Endothelial cell of hepatic sinusoid (primary cell): ENCODE results near the gene ADAM22.

Source experiments
- in situ Hi-C: cut with HindIII; loops from 2 replicates; pipeline ENCODE4 v1.10.0; 2017; ENCODE audit warnings: low sequenced_read_pairs

Gene ADAM22

GRCh38 chr7:88105231-88105630 is 171.2 kb downstream of the ADAM22 start:
- in situ Hi-C loops, result no loop called here

- in situ Hi-C loops, result no loop called here
Observed at GRCh38 chr7:88106434-88106833, 172.4 kb downstream of the ADAM22 start.

DNA sequence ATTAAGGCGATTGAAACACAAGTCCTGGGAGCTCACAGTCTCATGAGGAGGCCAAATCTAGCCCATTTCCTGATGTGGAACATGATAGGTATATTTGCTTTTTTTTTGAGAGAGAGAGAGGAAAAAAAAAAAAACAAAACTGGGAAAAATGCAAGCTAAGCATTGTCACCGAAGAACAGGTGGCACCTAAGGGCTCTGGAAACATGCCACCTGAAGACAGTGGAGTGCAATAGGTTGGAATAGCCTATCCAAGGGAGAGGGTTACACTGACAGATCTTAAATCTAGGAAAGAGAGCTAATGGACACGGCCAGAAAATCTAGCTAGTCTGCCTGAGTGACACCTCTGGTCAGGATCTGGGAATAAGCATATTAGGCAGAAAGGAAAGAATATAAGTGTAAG is 175.6 kb downstream of the ADAM22 start:
- in situ Hi-C loops, result no loop called here

DNA sequence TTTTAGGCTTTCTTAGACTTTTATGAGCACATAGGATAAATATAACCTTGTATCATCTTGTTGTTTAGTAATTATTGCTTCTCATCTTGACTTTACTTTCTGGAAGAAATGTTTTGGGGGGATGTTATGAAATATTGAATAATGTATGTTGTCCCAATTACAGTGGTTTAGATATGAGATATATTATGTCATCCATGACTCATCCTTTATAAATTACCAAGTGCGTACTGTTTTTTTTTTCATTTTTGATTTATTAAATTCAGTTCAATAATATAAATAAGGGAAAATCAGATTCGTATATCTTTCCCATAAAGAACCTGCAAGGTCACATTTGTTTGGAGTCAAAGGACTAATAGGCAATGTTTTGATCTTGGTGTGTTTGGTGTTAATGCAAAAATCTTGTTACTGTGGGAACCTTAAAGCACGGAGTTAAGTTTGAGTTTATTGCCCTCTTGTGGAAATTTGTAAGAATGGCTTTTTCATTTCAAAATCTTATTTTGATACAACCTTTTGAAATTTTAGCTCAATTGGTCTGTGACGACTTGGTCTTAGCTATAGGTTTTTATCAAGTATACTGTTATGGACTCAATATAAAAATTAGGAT is 177.2 kb downstream of the ADAM22 start:
- in situ Hi-C loops, result no loop called here

- in situ Hi-C loops, result no loop called here
Observed at GRCh38 chr7:88111954-88112471, 178.0 kb downstream of the ADAM22 start.

DNA sequence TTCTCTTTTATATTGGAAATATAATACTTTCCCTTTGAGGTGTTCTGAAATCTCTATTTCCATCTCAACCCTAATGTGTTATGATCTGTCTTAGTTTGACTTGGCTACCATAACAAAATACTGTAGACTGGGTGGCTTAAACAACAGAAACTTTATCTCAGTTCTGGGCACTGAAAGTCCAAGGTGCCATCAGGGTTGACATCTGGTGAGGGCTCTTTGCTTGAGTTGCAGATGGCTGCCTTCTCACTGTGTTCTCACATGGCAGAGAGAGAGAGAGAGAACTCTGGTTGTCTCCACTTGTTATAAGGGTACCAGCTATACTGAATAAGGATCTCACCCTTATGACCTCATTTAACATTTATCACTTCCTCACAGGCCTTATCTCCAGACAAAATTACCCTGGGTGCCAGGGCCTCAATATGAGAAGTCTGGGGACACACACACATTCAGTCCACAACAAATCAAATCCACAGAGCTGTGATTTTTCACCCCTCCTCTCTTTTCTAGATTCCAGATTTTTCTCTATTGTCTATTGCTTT is 181.3 kb downstream of the ADAM22 start:
- in situ Hi-C loops, result no loop called here

DNA sequence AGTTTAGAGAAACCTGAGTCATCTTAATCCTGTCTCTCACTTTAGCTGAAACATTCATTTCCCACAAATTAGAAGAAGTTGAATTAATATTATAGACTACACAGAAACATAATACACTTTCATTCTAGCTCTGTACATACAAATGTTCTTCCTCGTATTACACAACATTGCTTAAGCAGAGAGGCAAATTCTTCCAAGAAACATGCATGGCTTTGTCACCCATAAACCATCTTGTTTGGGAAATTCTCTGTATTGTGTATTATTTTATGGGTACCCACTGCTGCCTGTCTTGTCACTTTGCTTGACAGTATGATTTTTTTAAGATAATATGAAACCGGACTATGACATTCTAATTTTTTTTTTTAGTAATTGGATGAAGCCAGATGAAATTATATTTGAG is 181.8 kb downstream of the ADAM22 start:
- in situ Hi-C loops, result no loop called here

- in situ Hi-C loops, result no loop called here
Observed at GRCh38 chr7:88116235-88116795, 182.3 kb downstream of the ADAM22 start.

GRCh38 chr7:88117325-88117724 is 183.3 kb downstream of the ADAM22 start:
- in situ Hi-C loops, result no loop called here

- in situ Hi-C loops, result no loop called here
Observed at GRCh38 chr7:88121335-88121734, 187.3 kb downstream of the ADAM22 start.

GRCh38 chr7:88127637-88128290 is 193.7 kb downstream of the ADAM22 start:
- in situ Hi-C loops, result no loop called here

- in situ Hi-C loops, result no loop called here
Observed at GRCh38 chr7:88132725-88133124, 198.7 kb downstream of the ADAM22 start.

- in situ Hi-C loops, result no loop called here
Observed at GRCh38 chr7:88140947-88141346, 206.9 kb downstream of the ADAM22 start.

GRCh38 chr7:88141479-88141878 is 207.4 kb downstream of the ADAM22 start:
- in situ Hi-C loops, result no loop called here

DNA sequence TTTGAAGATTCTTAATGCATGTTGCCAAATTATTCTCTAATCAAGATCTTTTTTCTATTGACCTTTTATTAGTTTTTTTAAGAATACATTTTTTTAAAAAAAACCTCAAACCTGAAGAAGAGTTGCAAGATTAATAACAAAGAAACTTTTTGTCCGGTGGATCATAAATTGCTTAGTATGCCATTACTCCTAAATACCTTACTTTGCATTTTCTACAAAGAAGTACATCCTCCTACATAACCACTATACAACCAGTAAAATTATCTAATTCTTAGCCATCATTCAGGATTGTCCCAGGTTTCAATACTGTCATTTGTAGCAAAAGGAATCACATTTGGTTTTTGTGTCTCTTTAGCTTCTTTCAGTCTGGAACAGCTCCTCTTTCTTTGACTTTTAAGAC is 207.9 kb downstream of the ADAM22 start:
- in situ Hi-C loops, result no loop called here

GRCh38 chr7:88146616-88147015 is 212.6 kb downstream of the ADAM22 start:
- in situ Hi-C loops, result no loop called here

- in situ Hi-C loops, result no loop called here
Observed at GRCh38 chr7:88147341-88147740, 213.3 kb downstream of the ADAM22 start.

DNA sequence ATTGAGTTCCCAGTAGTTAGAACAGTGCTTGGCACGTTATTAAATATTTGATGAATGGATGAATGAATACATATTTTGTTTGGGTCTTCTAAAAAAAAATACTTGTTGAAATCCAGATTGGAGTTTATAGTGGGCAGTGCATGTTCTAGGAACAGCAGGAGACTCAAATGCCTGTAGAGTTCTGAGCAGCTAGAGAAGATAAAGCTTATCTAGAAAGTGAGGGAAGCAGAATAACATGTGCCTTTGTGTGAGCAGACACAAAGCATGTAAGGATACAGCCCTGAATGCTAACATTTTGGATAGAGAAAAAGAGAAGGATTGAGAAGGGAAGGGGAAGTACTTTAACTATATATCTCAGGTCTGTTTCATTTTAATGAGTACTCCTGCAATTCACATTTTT is 213.9 kb downstream of the ADAM22 start:
- in situ Hi-C loops, result no loop called here

DNA sequence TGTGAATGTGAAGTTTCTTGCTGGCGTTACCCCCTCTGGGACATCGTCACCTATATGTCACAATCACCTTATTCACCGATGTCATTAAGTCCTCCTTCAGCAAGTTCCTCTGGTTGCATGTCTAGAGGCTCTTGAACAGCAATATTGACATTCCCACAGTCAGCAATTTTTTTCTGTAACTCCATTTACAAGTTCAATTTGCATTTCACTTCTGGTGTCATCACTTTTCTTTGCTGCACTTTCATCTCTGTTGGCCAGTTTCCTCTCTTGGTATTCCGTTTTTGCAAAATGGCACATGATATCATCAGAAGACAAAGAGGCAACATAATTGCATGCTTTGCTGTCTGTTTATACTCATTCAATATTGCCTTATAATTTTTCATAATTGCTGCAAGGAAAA is 216.0 kb downstream of the ADAM22 start:
- in situ Hi-C loops, result no loop called here

- in situ Hi-C loops, result no loop called here
Observed at GRCh38 chr7:88151119-88151790, 217.2 kb downstream of the ADAM22 start.

DNA sequence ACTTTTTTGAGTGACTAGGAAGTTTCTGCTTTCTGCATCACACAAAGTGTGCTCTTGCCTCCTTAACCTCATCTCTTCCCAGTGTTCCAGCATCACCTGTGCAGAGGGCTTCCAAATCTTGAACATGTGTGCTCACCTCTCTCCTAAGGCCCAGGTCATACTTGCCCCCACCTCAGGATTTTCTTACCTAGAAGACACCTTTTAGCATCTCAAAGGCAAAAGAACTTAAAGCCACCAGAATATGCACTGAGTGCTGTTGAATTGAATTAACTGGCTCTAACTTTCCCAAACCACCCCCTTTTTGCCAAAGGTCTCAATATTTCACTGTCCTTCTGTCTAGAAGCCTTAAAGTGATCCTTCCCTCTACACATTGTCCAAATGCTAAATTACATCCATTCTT is 219.3 kb downstream of the ADAM22 start:
- in situ Hi-C loops, result no loop called here

DNA sequence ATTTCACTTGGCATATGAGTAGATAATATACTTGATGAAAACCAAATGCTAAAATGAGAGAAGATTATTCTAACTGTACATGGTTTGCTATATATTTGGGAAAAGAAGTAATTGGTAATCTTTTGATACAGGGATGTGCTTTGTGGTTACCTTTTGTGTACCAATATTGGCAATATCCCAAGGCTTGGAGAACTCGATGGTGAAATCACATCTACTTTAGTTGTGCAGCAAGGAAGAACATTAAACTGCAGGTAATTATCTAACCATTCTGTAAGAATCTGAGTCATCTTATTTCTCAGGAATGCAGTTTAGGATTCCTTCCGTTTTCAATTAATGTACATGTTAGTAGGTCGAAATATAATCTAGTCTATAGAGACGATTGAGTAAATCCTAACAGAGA is 221.7 kb downstream of the ADAM22 start:
- in situ Hi-C loops, result no loop called here
